ENCODE measurements around the gene MDM2. TPM values are rescaled to one million over a fixed set of nuclear protein-coding genes. Genes with fewer than 3 reads are reported as not detected.

The MDM2 gene
- total and polyA plus RNA-seq, 9 of the 15 experiments (the other 6 are each of a cell fraction or from before 2014, with no cell fraction given): 13.6 to 100 (median 49.0) TPM

DNA sequence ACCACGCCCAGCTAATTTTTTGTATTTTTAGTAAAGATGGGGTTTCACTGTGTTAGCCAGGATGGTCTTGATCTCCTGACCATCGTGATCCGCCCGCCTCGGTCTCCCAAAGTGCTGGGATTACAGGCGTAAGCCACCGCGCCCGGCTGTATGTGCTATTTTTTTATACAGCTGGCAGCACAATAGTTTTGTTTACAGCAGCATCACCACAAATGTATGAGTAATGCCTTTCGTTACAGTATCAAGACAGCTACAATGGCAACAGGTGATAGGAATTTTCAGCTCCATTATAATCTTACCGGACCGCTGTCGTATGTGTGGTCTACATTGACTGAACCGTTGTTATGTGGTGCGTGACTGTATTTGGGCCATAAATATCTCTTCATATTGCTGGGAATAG is 11.6 kb upstream of the MDM2 start:
- DNase-seq (ENCODE audit: extremely low read depth in 1 of 4, low spot score in 3 of 4) (no peak), ATAC-seq (no peak), FAIRE-seq (no peak)
- no peak for TF ChIP-seq POLR2H (tag; IDR thresholded peaks at IDR 0.05; ENCODE audit: low read depth)
- no peak for TF ChIP-seq ZC3H8 (IDR thresholded peaks at IDR 0.05)
- no peak for TF ChIP-seq PHB (CRISPR knock-in tag; IDR thresholded peaks at IDR 0.05)
- no peak for TF ChIP-seq BDP1 (IDR thresholded peaks at IDR 0.05; ENCODE audit: insufficient read depth, insufficient read length)
- TF ChIP-seq, protein P1, sequence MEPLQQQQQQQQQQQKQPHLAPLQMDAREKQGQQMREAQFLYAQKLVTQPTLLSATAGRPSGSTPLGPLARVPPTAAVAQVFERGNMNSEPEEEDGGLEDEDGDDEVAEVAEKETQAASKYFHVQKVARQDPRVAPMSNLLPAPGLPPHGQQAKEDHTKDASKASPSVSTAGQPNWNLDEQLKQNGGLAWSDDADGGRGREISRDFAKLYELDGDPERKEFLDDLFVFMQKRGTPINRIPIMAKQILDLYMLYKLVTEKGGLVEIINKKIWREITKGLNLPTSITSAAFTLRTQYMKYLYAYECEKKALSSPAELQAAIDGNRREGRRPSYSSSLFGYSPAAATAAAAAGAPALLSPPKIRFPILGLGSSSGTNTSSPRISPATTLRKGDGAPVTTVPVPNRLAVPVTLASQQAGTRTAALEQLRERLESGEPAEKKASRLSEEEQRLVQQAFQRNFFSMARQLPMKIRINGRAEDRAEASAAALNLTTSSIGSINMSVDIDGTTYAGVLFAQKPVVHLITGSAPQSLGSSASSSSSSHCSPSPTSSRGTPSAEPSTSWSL (CRISPR knock-in tag; IDR thresholded peaks at IDR 0.05; ENCODE audit: borderline replicate concordance): no peak
- no peak for TF ChIP-seq ZEB2 (IDR thresholded peaks at IDR 0.05)
- TF ChIP-seq SAFB (IDR thresholded peaks at IDR 0.05; ENCODE audit: borderline replicate concordance, low read depth, low read length): no peak
- TF ChIP-seq TAF9B (IDR thresholded peaks at IDR 0.05; ENCODE audit: partially characterized antibody): no peak
- TF ChIP-seq ZNF717 (CRISPR knock-in tag; IDR thresholded peaks at IDR 0.05): no peak
- no peak for TF ChIP-seq SMARCB1 (IDR thresholded peaks at IDR 0.05; ENCODE audit: insufficient read length, low read depth)
- TF ChIP-seq, protein P2, sequence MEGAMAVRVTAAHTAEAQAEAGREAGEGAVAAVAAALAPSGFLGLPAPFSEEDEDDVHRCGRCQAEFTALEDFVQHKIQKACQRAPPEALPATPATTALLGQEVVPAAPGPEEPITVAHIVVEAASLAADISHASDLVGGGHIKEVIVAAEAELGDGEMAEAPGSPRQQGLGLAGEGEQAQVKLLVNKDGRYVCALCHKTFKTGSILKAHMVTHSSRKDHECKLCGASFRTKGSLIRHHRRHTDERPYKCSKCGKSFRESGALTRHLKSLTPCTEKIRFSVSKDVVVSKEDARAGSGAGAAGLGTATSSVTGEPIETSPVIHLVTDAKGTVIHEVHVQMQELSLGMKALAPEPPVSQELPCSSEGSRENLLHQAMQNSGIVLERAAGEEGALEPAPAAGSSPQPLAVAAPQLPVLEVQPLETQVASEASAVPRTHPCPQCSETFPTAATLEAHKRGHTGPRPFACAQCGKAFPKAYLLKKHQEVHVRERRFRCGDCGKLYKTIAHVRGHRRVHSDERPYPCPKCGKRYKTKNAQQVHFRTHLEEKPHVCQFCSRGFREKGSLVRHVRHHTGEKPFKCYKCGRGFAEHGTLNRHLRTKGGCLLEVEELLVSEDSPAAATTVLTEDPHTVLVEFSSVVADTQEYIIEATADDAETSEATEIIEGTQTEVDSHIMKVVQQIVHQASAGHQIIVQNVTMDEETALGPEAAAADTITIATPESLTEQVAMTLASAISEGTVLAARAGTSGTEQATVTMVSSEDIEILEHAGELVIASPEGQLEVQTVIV (CRISPR knock-in tag; IDR thresholded peaks at IDR 0.05; ENCODE audit: borderline replicate concordance): no peak
- no peak for TF ChIP-seq STAT5B (CRISPR knock-in tag; IDR thresholded peaks at IDR 0.05)
- TF ChIP-seq RUNX1 (IDR thresholded peaks at IDR 0.05; ENCODE audit: low read depth): no peak
- no peak for TF ChIP-seq NCOA2 (IDR thresholded peaks at IDR 0.05; ENCODE audit: partially characterized antibody in 2 of 2)
- TF ChIP-seq EP300 (IDR thresholded peaks at IDR 0.05; ENCODE audit: low read length): no peak
- no peak for TF ChIP-seq SIN3B (IDR thresholded peaks at IDR 0.05; ENCODE audit: low read depth)
- BruUV-seq (replicated peaks): no TSS peak
- H3K9ac ChIP-seq (ENCODE audit: insufficient read depth in 1 of 2, low read depth in 2 of 2, low read length in 2 of 2): no peak overlapping the region
- H3K27ac ChIP-seq (ENCODE audit: extremely low read depth, low read depth, low read length): no peak overlapping the region
- POLR2A ChIA-PET: interaction anchor here (2.8 kb wide), 1 partner anchor 11 kb away, joined by 19 read pairs; the partner anchor contains the start of gene MDM2
- no peaks in the 10 kb centered on the region for H3K79me2 ChIP-seq (ENCODE audit: control insufficient read depth, insufficient read depth, low read length)
- no peak overlapping the region for H2AFZ ChIP-seq (ENCODE audit: low read depth, low read length)
- in situ Hi-C loops (cut with MboI): no loop called here
- intact Hi-C loops (cut with micrococcal nuclease): no loop called here
- no peak overlapping the region for H3K4me3 ChIP-seq
- no peaks in the 10 kb centered on the region for H4K20me1 ChIP-seq (replicated peaks; ENCODE audit: control insufficient read depth, insufficient read depth, low read length)
- H3K36me3 ChIP-seq (ENCODE audit: control insufficient read depth, insufficient read depth, low read length): no peaks in the 10 kb centered on the region
- no peak overlapping the region for H3K4me2 ChIP-seq (ENCODE audit: insufficient read depth, low read length)
- WGBS (ENCODE audit: insufficient coverage, low coverage, missing lambda C conversion rate): 91% methylated on average over 14 of the region's 15 CpGs
- H3K4me1 ChIP-seq (replicated peaks in 1 of 2; ENCODE audit: control insufficient read depth in 2 of 2, insufficient read depth in 2 of 2, low read length in 2 of 2): peaks cover 0 to 4% of the 10 kb centered on the region in 2 experiments; a peak in 1 of 5 replicates
- no peaks in the 10 kb centered on the region for H3K27me3 ChIP-seq (ENCODE audit: control insufficient read depth in 2 of 2, insufficient read depth in 2 of 2, low read length in 2 of 2)
- H3K9me1 ChIP-seq (ENCODE audit: control insufficient read depth, insufficient read depth, low read length): no peaks in the 10 kb centered on the region
- no peaks in the 10 kb centered on the region for H3K9me3 ChIP-seq (replicated peaks; ENCODE audit: control insufficient read depth, insufficient read depth, low read depth, low read length)
- CTCF ChIA-PET (ENCODE audit: low intra/inter-chr PET ratio): no interaction called here

Measured in K562 (cell line).